ENCODE results near the gene SLC16A3.

GRCh38 chr17:82187500-82187899 is 41.3 kb upstream of the SLC16A3 start:
- TF ChIP-seq CTCF (IDR thresholded peaks at IDR 0.05) (no peak), POLR2A (IDR thresholded peaks at IDR 0.05) (no peak), POLR2AphosphoS5 (IDR thresholded peaks at IDR 0.05; ENCODE audit: insufficient read depth in 1 of 2, low read depth in 1 of 2) (no peak)

Measured in vagina (tissue), 2 donors.